Body of pancreas (tissue), 4 donors: ENCODE data around the gene ILDR2. TPM values are rescaled to one million over a fixed set of nuclear protein-coding genes. Genes with fewer than 3 reads are reported as not detected.

Experiments
- ATAC-seq: fragments of 150-250 bp; one replicate; pipeline ENCODE4 v1.9.1; 2016
- DNase-seq, 4 donors: peaks; one replicate each; pipeline ENCODE4 v3.0.0-alpha.2; 2019
- H3K27ac ChIP-seq, 4 donors: fragments of 200-600 bp; sonication (generic); 1 replicate in 3 of 4; 2 replicates in 1 of 4; pipeline versions ENCODE4 v1.5.1 to v1.6.1; 2016 to 2019; ENCODE audit warnings: mild to moderate bottlenecking in 1 of 4, mixed read lengths in 1 of 4, moderate library complexity in 1 of 4
- H3K27me3 ChIP-seq, 2 donors: fragments of 200-600 bp; sonication (generic); one replicate each; pipeline ENCODE4 v1.6.0; 2016; ENCODE audit warnings: mild to moderate bottlenecking in 1 of 2
- H3K36me3 ChIP-seq, 2 donors: fragments of 200-600 bp; sonication (generic); replicated peaks in 1 of 2; 2 replicates each; pipeline ENCODE4 v1.5.1; 2016; ENCODE audit warnings: low read depth in 2 of 2; ENCODE audit not compliant: insufficient read depth in 1 of 2
- H3K4me1 ChIP-seq: fragments of 200-600 bp; sonication (generic); one replicate; pipeline ENCODE4 v1.6.0; 2016
- H3K4me3 ChIP-seq, 2 donors: fragments of 200-600 bp; sonication (generic); 1 replicate in 1 of 2; 2 replicates in 1 of 2; pipeline ENCODE4 v1.5.1; 2016 to 2019
- H3K9me3 ChIP-seq, 3 donors: fragments of 200-600 bp; sonication (generic); 1 replicate in 2 of 3; 2 replicates in 1 of 3; pipeline ENCODE4 v1.5.1; 2016
- CTCF ChIP-seq, 7 experiments: fragments of 450-650 bp in 4 of 7; fragments of 200-600 bp in 3 of 7; sonication (generic) in 3 of 7; IDR thresholded peaks; one replicate each; pipeline ENCODE4 v1.5.1; 2016 to 2019; ENCODE audit warnings: antibody characterized with exemption in 7 of 7
- POLR2A ChIP-seq, 3 donors: fragments of 450-650 bp; IDR thresholded peaks; one replicate each; pipeline ENCODE4 v1.6.1; 2016; ENCODE audit warnings: antibody characterized with exemption in 3 of 3, mild to moderate bottlenecking in 2 of 3
- WGBS, 2 donors: methylation state at CpG; one replicate each; pipeline ENCODE4 v1.1.5; 2017; 5-methylcytosine and 5-hydroxymethylcytosine counted together
- intact Hi-C: fragments of 100-400 bp; cut with DNase I; formaldehyde crosslinking; loops from one replicate; pipeline ENCODE4 v1.15.1; 2023
- total RNA-seq, 2 donors: library from RNA; depleted of rRNA; stranded (reverse); fragments of >200 nt; gene quantifications; one replicate each; pipeline ENCODE4 v1.1.0, GENCODE V29; 2016

Gene ILDR2
- total RNA-seq, 2 donors from 2014 or later, result 0.52 to 0.66 TPM

DNA sequence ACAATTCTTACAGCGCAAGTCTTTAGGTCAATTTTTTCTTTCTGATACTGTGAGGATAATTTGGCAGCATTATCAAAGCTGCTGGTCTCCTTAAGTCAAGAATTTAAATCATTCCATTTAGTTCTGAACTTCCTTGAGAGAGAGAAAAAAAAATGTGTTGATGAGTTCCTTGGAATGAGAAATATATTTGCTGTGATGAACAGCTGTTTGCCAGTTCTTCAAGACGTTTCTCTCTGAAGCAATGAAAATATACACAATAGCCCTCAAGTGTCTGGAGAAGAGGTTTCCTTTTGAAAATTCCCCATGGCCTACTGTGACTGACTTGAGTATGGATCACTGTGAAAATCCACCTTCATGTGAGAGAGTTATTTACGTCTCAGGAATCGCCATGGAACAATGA is 68.3 kb downstream of the ILDR2 start:
- intact Hi-C loops, result loop anchor here (5.0 kb wide), 1 partner anchor 150 kb away; no protein-coding TSS in a partner anchor
- no peaks in the 10 kb centered on the region for H3K36me3 ChIP-seq
- H3K4me3 ChIP-seq, result no peak overlapping the region
- H3K27ac ChIP-seq, result no peak overlapping the region
- WGBS, 2 donors, result 72 to 83% methylated on average over 4 of the region's 4 CpGs
- TF ChIP-seq CTCF (IDR thresholded peaks at IDR 0.05) (no peak), POLR2A (IDR thresholded peaks at IDR 0.05) (no peak)
- ATAC-seq (no peak), DNase-seq (no peak)
- no peaks in the 10 kb centered on the region for H3K9me3 ChIP-seq
- H3K27me3 ChIP-seq, result no peaks in the 10 kb centered on the region
- H3K4me1 ChIP-seq, result no peaks in the 10 kb centered on the region

DNA sequence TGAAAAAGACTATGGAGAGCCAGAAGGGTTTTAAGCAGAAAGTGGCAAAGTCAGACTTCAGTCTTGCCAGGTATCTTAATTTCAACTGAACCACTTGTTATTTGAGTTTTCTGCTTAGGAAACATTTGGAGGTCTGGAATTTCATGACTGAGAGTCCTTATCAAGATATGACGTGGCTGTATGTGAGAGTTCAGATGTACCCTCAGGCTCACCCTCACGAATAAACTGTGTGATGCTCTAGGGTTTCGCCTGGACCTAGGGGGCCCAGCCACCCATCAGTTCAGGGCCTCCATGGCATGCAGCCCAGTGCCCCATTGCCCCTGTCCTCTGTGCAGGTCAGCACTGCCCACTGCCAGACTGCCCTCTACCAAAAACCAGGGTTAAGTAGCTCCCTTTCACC is 68.7 kb downstream of the ILDR2 start:
- TF ChIP-seq CTCF (IDR thresholded peaks at IDR 0.05) (no peak), POLR2A (IDR thresholded peaks at IDR 0.05) (no peak)
- intact Hi-C loops, result loop anchor here (5.0 kb wide), 1 partner anchor 151 kb away; no protein-coding TSS in a partner anchor
- H3K4me1 ChIP-seq, result no peaks in the 10 kb centered on the region
- H3K4me3 ChIP-seq, result no peak overlapping the region
- no peak for ATAC-seq
- H3K27me3 ChIP-seq, result no peaks in the 10 kb centered on the region
- DNase-seq, result no peak
- no peak overlapping the region for H3K27ac ChIP-seq
- 47 to 67% methylated on average over 3 of the region's 3 CpGs for WGBS, 2 donors
- no peaks in the 10 kb centered on the region for H3K9me3 ChIP-seq
- no peaks in the 10 kb centered on the region for H3K36me3 ChIP-seq

DNA sequence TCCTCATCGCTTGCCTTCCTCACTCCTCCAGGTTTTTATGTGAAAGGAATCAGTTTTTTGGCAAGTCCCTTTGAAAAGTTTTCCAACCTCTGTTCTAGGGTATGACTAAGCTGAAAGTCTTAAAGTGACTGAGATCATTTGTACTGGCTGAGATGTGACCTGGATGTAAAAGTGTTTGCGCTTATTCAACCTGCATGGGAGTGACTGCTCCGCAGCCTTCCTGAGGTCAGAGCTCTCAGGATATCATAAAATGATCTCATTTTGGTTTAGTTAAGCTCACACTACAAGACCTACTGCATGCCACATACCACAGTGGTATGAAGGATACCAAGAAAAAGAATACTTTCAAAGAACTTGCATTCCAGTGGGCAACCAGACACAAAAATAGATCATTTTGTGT is 69.4 kb downstream of the ILDR2 start:
- intact Hi-C loops, result loop anchor here (5.0 kb wide), 1 partner anchor 151 kb away; no protein-coding TSS in a partner anchor
- Histone ChIP-seq H3K27ac (no peak overlapping the region), H3K27me3 (no peaks in the 10 kb centered on the region), H3K4me3 (no peak overlapping the region), H3K36me3 (no peaks in the 10 kb centered on the region), H3K9me3 (no peaks in the 10 kb centered on the region), H3K4me1 (no peaks in the 10 kb centered on the region)
- no peak for TF ChIP-seq POLR2A (IDR thresholded peaks at IDR 0.05)
- no peak for TF ChIP-seq CTCF (IDR thresholded peaks at IDR 0.05)
- WGBS, 2 donors, result 84 to 87% methylated on average over 3 of the region's 3 CpGs
- DNase-seq (no peak), ATAC-seq (no peak)

DNA sequence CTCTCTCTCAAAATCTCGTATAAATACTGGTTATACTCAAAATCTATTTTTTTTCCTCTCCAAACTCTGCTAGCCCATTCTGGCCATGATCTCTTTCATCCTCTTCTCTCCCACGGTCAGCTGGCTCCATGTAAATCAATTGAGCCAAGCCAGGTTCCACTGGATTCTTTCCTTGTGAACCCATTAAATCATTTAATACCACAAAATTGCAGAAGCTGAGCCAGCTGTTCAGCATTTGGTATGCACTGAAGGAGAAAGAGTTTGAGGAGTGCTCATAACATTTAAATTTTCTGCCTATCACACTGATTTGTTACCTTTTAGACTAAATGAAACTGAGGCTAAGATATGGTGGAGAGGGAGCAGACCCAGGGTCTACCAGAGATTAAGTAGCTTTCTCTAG is 70.2 kb downstream of the ILDR2 start:
- WGBS, 2 donors, result 39 to 43% methylated on average over 2 of the region's 2 CpGs
- H3K27ac ChIP-seq, result no peak overlapping the region
- H3K36me3 ChIP-seq, result no peaks in the 10 kb centered on the region
- H3K4me1 ChIP-seq, result no peaks in the 10 kb centered on the region
- H3K4me3 ChIP-seq, result no peak overlapping the region
- DNase-seq (no peak), ATAC-seq (no peak)
- intact Hi-C loops, result loop anchor here (5.0 kb wide), 1 partner anchor 152 kb away; no protein-coding TSS in a partner anchor
- no peaks in the 10 kb centered on the region for H3K9me3 ChIP-seq
- H3K27me3 ChIP-seq, result no peaks in the 10 kb centered on the region
- TF ChIP-seq CTCF (IDR thresholded peaks at IDR 0.05) (no peak), POLR2A (IDR thresholded peaks at IDR 0.05) (no peak)

- TF ChIP-seq CTCF (IDR thresholded peaks at IDR 0.05) (no peak), POLR2A (IDR thresholded peaks at IDR 0.05) (no peak)
- ATAC-seq (no peak), DNase-seq (no peak)
- WGBS, 2 donors, result 47 to 53% methylated on average over 1 of the region's 1 CpG
- H3K4me3 ChIP-seq, result no peak overlapping the region
- intact Hi-C loops, result no loop called here
- H3K27ac ChIP-seq, result no peak overlapping the region
- H3K4me1 ChIP-seq, result no peaks in the 10 kb centered on the region
- no peaks in the 10 kb centered on the region for H3K27me3 ChIP-seq
- no peaks in the 10 kb centered on the region for H3K36me3 ChIP-seq
- H3K9me3 ChIP-seq, result no peaks in the 10 kb centered on the region
Measured at GRCh38 chr1:166903232-166903631, 72.1 kb downstream of the ILDR2 start.
